ENCODE measurements around the gene TM4SF4.

TM4SF4 gene

GRCh38 chr3:149514471-149514870 lies 40.0 kb downstream of the TM4SF4 start:
- Histone ChIP-seq H3K4me2 (no peak overlapping the region), H3K27ac (no peak overlapping the region), H3K79me2 (ENCODE audit: insufficient read depth, low read depth) (no peaks in the 10 kb centered on the region), H3K4me3 (IDR thresholded peaks at IDR 0.05; ENCODE audit: insufficient read depth, low read depth, low read length) (no peak overlapping the region), H3K27me3 (ENCODE audit: insufficient read depth, low read depth) (no peaks in the 10 kb centered on the region), H3K9ac (no peak overlapping the region), H3K36me3 (ENCODE audit: insufficient read depth) (no peaks in the 10 kb centered on the region), H3K4me1 (ENCODE audit: low read depth, poor library complexity, severe bottlenecking) (no peaks in the 10 kb centered on the region), H2AFZ (ENCODE audit: low read depth) (no peak overlapping the region), H4K20me1 (ENCODE audit: insufficient read depth) (no peaks in the 10 kb centered on the region)
- no peak for TF ChIP-seq CTCF (conservative IDR thresholded peaks at IDR 0.05; ENCODE audit: low read depth, low read length)

GRCh38 chr3:149515249-149515648 lies 40.8 kb downstream of the TM4SF4 start:
- H3K79me2 ChIP-seq (ENCODE audit: insufficient read depth, low read depth), result no peaks in the 10 kb centered on the region
- H3K27ac ChIP-seq, result no peak overlapping the region
- H2AFZ ChIP-seq (ENCODE audit: low read depth), result no peak overlapping the region
- no peaks in the 10 kb centered on the region for H3K36me3 ChIP-seq (ENCODE audit: insufficient read depth)
- no peak overlapping the region for H3K4me3 ChIP-seq (IDR thresholded peaks at IDR 0.05; ENCODE audit: insufficient read depth, low read depth, low read length)
- no peaks in the 10 kb centered on the region for H3K4me1 ChIP-seq (ENCODE audit: low read depth, poor library complexity, severe bottlenecking)
- H3K9ac ChIP-seq, result no peak overlapping the region
- no peaks in the 10 kb centered on the region for H4K20me1 ChIP-seq (ENCODE audit: insufficient read depth)
- TF ChIP-seq CTCF (conservative IDR thresholded peaks at IDR 0.05; ENCODE audit: low read depth, low read length), result no peak
- H3K27me3 ChIP-seq (ENCODE audit: insufficient read depth, low read depth), result no peaks in the 10 kb centered on the region
- H3K4me2 ChIP-seq, result no peak overlapping the region

- no peak for TF ChIP-seq CTCF (conservative IDR thresholded peaks at IDR 0.05; ENCODE audit: low read depth, low read length)
- no peaks in the 10 kb centered on the region for H3K36me3 ChIP-seq (ENCODE audit: insufficient read depth)
- H3K9ac ChIP-seq, result no peak overlapping the region
- no peak overlapping the region for H2AFZ ChIP-seq (ENCODE audit: low read depth)
- H4K20me1 ChIP-seq (ENCODE audit: insufficient read depth), result no peaks in the 10 kb centered on the region
- no peaks in the 10 kb centered on the region for H3K79me2 ChIP-seq (ENCODE audit: insufficient read depth, low read depth)
- H3K4me2 ChIP-seq, result no peak overlapping the region
- no peaks in the 10 kb centered on the region for H3K4me1 ChIP-seq (ENCODE audit: low read depth, poor library complexity, severe bottlenecking)
- no peak overlapping the region for H3K4me3 ChIP-seq (IDR thresholded peaks at IDR 0.05; ENCODE audit: insufficient read depth, low read depth, low read length)
- H3K27me3 ChIP-seq (ENCODE audit: insufficient read depth, low read depth), result no peaks in the 10 kb centered on the region
- H3K27ac ChIP-seq, result no peak overlapping the region
Measured at GRCh38 chr3:149516920-149517319, 42.4 kb downstream of the TM4SF4 start.

DNA sequence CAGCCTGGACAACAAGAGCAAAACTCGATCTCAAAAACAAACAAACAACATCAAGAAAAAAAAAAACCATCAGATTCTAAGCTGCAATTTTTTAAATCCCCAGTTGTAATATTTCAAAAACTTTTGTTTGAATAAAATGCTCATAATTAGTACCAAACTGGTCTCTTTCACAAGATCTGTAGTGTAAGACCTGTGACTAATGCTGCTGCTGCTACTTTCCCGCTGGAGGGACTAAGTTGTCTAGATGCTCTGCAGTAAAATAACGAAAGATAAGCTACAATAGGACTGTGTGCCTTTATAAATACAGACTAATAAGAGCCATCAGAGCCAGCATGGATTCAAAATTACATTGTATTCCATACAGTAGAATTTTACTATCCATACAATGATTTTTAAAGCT lies 45.4 kb downstream of the TM4SF4 start:
- H3K36me3 ChIP-seq (ENCODE audit: insufficient read depth), result no peaks in the 10 kb centered on the region
- H3K27me3 ChIP-seq (ENCODE audit: insufficient read depth, low read depth), result no peaks in the 10 kb centered on the region
- no peak overlapping the region for H3K27ac ChIP-seq
- H3K4me1 ChIP-seq (ENCODE audit: low read depth, poor library complexity, severe bottlenecking), result no peaks in the 10 kb centered on the region
- no peak overlapping the region for H3K9ac ChIP-seq
- H2AFZ ChIP-seq (ENCODE audit: low read depth), result no peak overlapping the region
- no peaks in the 10 kb centered on the region for H3K79me2 ChIP-seq (ENCODE audit: insufficient read depth, low read depth)
- no peak overlapping the region for H3K4me3 ChIP-seq (IDR thresholded peaks at IDR 0.05; ENCODE audit: insufficient read depth, low read depth, low read length)
- TF ChIP-seq CTCF (conservative IDR thresholded peaks at IDR 0.05; ENCODE audit: low read depth, low read length), result no peak
- H4K20me1 ChIP-seq (ENCODE audit: insufficient read depth), result no peaks in the 10 kb centered on the region
- no peak overlapping the region for H3K4me2 ChIP-seq

Measured in KMS-11 (cell line).